H9 (cell line): ENCODE data around the gene SYK. TPM values are rescaled to one million over a fixed set of nuclear protein-coding genes. Genes with fewer than 3 reads are reported as not detected.

Experiments
- DNase-seq: peaks from one replicate; pipeline ENCODE4 v3.0.0-alpha.2; 2017
- H2AFZ ChIP-seq: one replicate; pipeline ENCODE4 v1.6.1; 2013; ENCODE audit warnings: mild to moderate bottlenecking, low read length, control low read depth, moderate library complexity
- H2AK5ac ChIP-seq: 2 replicates; pipeline ENCODE4 v1.6.1; 2013; ENCODE audit warnings: low read length, control low read depth, mixed read lengths; ENCODE audit not compliant: insufficient read length
- H2BK120ac ChIP-seq: one replicate; pipeline ENCODE4 v1.6.1; 2013; ENCODE audit warnings: low read depth, mild to moderate bottlenecking, low read length, control low read depth, inconsistent platforms; ENCODE audit not compliant: poor library complexity, severe bottlenecking
- H2BK12ac ChIP-seq: 2 replicates; pipeline ENCODE4 v1.6.1; 2013; ENCODE audit warnings: low read length, control low read depth, mixed read lengths, low read depth; ENCODE audit not compliant: insufficient read length
- H2BK15ac ChIP-seq: 2 replicates; pipeline ENCODE4 v1.6.1; 2013; ENCODE audit warnings: low read depth, low read length, control low read depth
- H2BK20ac ChIP-seq: one replicate; pipeline ENCODE4 v1.6.1; 2013; ENCODE audit warnings: low read depth, mild to moderate bottlenecking, low read length, control low read depth, inconsistent platforms; ENCODE audit not compliant: poor library complexity, severe bottlenecking
- H2BK5ac ChIP-seq: 2 replicates; pipeline ENCODE4 v1.6.1; 2013; ENCODE audit warnings: low read length, control low read depth, mixed read lengths; ENCODE audit not compliant: insufficient read length
- H3K14ac ChIP-seq: 2 replicates; pipeline ENCODE4 v1.6.1; 2013; ENCODE audit warnings: low read length, control low read depth; ENCODE audit not compliant: insufficient read depth
- H3K18ac ChIP-seq: 2 replicates; pipeline ENCODE4 v1.6.1; 2013; ENCODE audit warnings: low read depth, mild to moderate bottlenecking, mixed read lengths, low read length, control low read depth; ENCODE audit not compliant: insufficient read length
- H3K23ac ChIP-seq: 2 replicates; pipeline ENCODE4 v1.6.1; 2013; ENCODE audit warnings: low read length, control low read depth, mixed read lengths, low read depth; ENCODE audit not compliant: insufficient read length
- H3K23me2 ChIP-seq: 2 replicates; pipeline ENCODE4 v1.6.1; 2013; ENCODE audit warnings: low read depth, mild to moderate bottlenecking, mixed read lengths, low read length, control low read depth; ENCODE audit not compliant: insufficient read length, poor library complexity, severe bottlenecking
- H3K27ac ChIP-seq: 2 replicates; pipeline ENCODE4 v1.5.1; 2013; ENCODE audit warnings: low read length, control low read depth, mixed read lengths, low read depth; ENCODE audit not compliant: insufficient read length
- H3K27me3 ChIP-seq: 2 replicates; pipeline ENCODE4 v1.6.1; 2013; ENCODE audit warnings: low read length, control low read depth, inconsistent platforms; ENCODE audit not compliant: insufficient read depth
- H3K4ac ChIP-seq: 2 replicates; pipeline ENCODE4 v1.6.1; 2013; ENCODE audit warnings: low read depth, mild to moderate bottlenecking, control low read depth, inconsistent platforms, low read length, moderate library complexity
- H3K4me1 ChIP-seq: 2 replicates; pipeline ENCODE4 v1.6.1; 2013; ENCODE audit warnings: low read length, control low read depth, inconsistent platforms; ENCODE audit not compliant: insufficient read depth
- H3K4me2 ChIP-seq: 2 replicates; pipeline ENCODE4 v1.6.1; 2013; ENCODE audit warnings: low read length, control low read depth, mixed read lengths; ENCODE audit not compliant: insufficient read length, insufficient read depth
- H3K56ac ChIP-seq: 2 replicates; pipeline ENCODE4 v1.6.1; 2013; ENCODE audit warnings: low read depth, mild to moderate bottlenecking, mixed read lengths, low read length, control low read depth; ENCODE audit not compliant: insufficient read length
- H3K79me1 ChIP-seq: 2 replicates; pipeline ENCODE4 v1.6.1; 2013; ENCODE audit warnings: low read depth, mild to moderate bottlenecking, moderate library complexity, low read length, control low read depth, inconsistent platforms; ENCODE audit not compliant: insufficient read depth, poor library complexity, severe bottlenecking
- H3K79me2 ChIP-seq: 2 replicates; pipeline ENCODE4 v1.6.1; 2013; ENCODE audit warnings: low read length, control low read depth, inconsistent platforms; ENCODE audit not compliant: insufficient read depth
- H3K9ac ChIP-seq: 2 replicates; pipeline ENCODE4 v1.6.1; 2013; ENCODE audit warnings: low read length, control low read depth, mixed read lengths; ENCODE audit not compliant: insufficient read length; ENCODE audit errors: extremely low read depth
- H3K9me3 ChIP-seq: one replicate; pipeline ENCODE4 v1.6.1; 2013; ENCODE audit warnings: low read depth, low read length, inconsistent platforms; ENCODE audit not compliant: control insufficient read depth
- H3T11ph ChIP-seq: one replicate; pipeline ENCODE4 v1.6.1; 2013; ENCODE audit warnings: mild to moderate bottlenecking, low read length, control low read depth, inconsistent platforms
- H4K20me1 ChIP-seq: one replicate; pipeline ENCODE4 v1.6.1; 2013; ENCODE audit not compliant: control insufficient read depth, insufficient read length, insufficient read depth
- H4K5ac ChIP-seq: 2 replicates; pipeline ENCODE4 v1.6.1; 2013; ENCODE audit warnings: low read depth, mild to moderate bottlenecking, mixed read lengths, low read length, control low read depth; ENCODE audit not compliant: insufficient read length
- H4K8ac ChIP-seq: replicated peaks from 2 replicates; pipeline ENCODE4 v1.6.1; 2013; ENCODE audit warnings: low read length, control low read depth, mixed read lengths, low read depth; ENCODE audit not compliant: insufficient read length
- H4K91ac ChIP-seq: 2 replicates; pipeline ENCODE4 v1.6.1; 2013; ENCODE audit warnings: low read depth, mild to moderate bottlenecking, moderate library complexity, mixed read lengths, low read length, control low read depth; ENCODE audit not compliant: insufficient read length
- H3K27ac Mint-ChIP-seq, 3 experiments: 2 replicates in 2 of 3; 3 replicates in 1 of 3; pipeline ENCODE4 v1.8.0; 2020 to 2021; ENCODE audit warnings: mixed read lengths in 3 of 3, mild to moderate bottlenecking in 1 of 3, moderate library complexity in 1 of 3
- H3K27me3 Mint-ChIP-seq: 2 replicates; pipeline ENCODE4 v1.8.0; 2021; ENCODE audit warnings: low read depth, mild to moderate bottlenecking, moderate library complexity, mixed read lengths
- H3K36me3 Mint-ChIP-seq, 3 experiments: 2 replicates in 2 of 3; 3 replicates in 1 of 3; pipeline ENCODE4 v1.8.0; 2020 to 2021; ENCODE audit warnings: low read depth in 3 of 3, mixed read lengths in 3 of 3; ENCODE audit not compliant: insufficient read depth in 1 of 3
- H3K4me1 Mint-ChIP-seq, 2 experiments: 2 replicates each; pipeline ENCODE4 v1.8.0; 2020; ENCODE audit warnings: mixed read lengths in 2 of 2
- H3K4me3 Mint-ChIP-seq, 2 experiments: 2 replicates in 1 of 2; 3 replicates in 1 of 2; pipeline ENCODE4 v1.8.0; 2020 to 2021; ENCODE audit warnings: mild to moderate bottlenecking in 2 of 2, mixed read lengths in 2 of 2, moderate library complexity in 1 of 2
- H3K9me3 Mint-ChIP-seq, 2 experiments: 2 replicates in 1 of 2; 3 replicates in 1 of 2; pipeline ENCODE4 v1.8.0; 2020; ENCODE audit warnings: mild to moderate bottlenecking in 2 of 2, mixed read lengths in 2 of 2, moderate library complexity in 1 of 2
- WGBS: extraction: QIAGEN DNeasy Blood & Tissue Kit; methylation state at CpG from one replicate; pipeline ENCODE4 v1.1.7; 2013; ENCODE audit warnings: missing lambda C conversion rate, low lambda C conversion rate, mixed read lengths; ENCODE audit not compliant: insufficient read length; ENCODE audit errors: extremely low coverage; 5-methylcytosine and 5-hydroxymethylcytosine counted together
- total RNA-seq: library from RNA; stranded (reverse); gene quantifications from 2 replicates; pipeline ENCODE4 v1.2.1, GENCODE V29; 2021
- TF ChIP-seq, protein P1 (sequence below): fragments of 200-600 bp; sonication (generic); conservative IDR thresholded peaks from 3 replicates; pipeline ENCODE4 v1.8.0; 2021; ENCODE audit warnings: antibody characterized with exemption, mild to moderate bottlenecking

The SYK gene
- total RNA-seq, 1 experiment from 2014 or later, result 7.9 TPM

DNA sequence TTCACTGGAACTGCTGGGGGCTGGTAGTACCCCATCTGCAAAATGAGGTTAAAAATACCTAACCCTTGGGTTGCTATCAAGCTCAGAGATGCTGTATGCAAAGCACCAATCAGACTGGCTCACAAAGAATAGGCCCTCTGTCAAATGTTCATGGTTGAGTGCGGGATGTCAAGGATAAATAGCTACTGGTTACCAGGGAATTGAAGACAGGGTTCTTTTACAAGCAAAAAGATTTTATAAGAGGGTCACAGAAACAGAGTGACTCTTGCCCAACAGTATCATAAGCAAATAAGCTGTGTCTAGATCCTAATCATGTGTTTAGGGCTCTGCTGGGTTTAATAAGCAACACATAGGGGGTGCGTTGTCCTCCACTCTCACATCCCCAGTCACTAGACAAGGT lies 11.9 kb downstream of the SYK start:
- H3K4me2 ChIP-seq, result no peak overlapping the region
- no peak overlapping the region for H2BK12ac ChIP-seq
- no peak overlapping the region for H2BK20ac ChIP-seq
- H3K9me3 Mint-ChIP-seq, result peaks cover 0 to 7% of the 10 kb centered on the region in 2 experiments; a peak in 2 of 5 replicates
- no peaks in the 10 kb centered on the region for H3K79me2 ChIP-seq
- H3K23ac ChIP-seq, result no peak overlapping the region
- H2AFZ ChIP-seq, result no peak overlapping the region
- H2BK5ac ChIP-seq, result no peak overlapping the region
- no CpG with 5 or more reads among the region's 2 CpGs for WGBS
- H3K79me1 ChIP-seq, result no peaks in the 10 kb centered on the region
- no peaks in the 10 kb centered on the region for H4K20me1 ChIP-seq
- H2BK15ac ChIP-seq, result no peak overlapping the region
- no peak overlapping the region for H3K4me3 Mint-ChIP-seq
- H3K27me3 Mint-ChIP-seq, result peaks cover 44% of the 10 kb centered on the region
- H3K27ac Mint-ChIP-seq, result no peak overlapping the region
- no peak overlapping the region for H3K14ac ChIP-seq
- H4K91ac ChIP-seq, result no peak overlapping the region
- no peak overlapping the region for H4K8ac ChIP-seq
- H4K5ac ChIP-seq, result no peak overlapping the region
- DNase-seq, result no peak
- no peak overlapping the region for H2AK5ac ChIP-seq
- H3K4me1 ChIP-seq, result no peaks in the 10 kb centered on the region
- H3K23me2 ChIP-seq, result peaks cover 2% of the 10 kb centered on the region
- no peak overlapping the region for H3K56ac ChIP-seq
- no peak overlapping the region for H3K4ac ChIP-seq
- H3K27ac ChIP-seq, result no peak overlapping the region
- H3K4me1 Mint-ChIP-seq, result peaks cover 21 to 22% of the 10 kb centered on the region in 2 experiments
- TF ChIP-seq, protein P1, sequence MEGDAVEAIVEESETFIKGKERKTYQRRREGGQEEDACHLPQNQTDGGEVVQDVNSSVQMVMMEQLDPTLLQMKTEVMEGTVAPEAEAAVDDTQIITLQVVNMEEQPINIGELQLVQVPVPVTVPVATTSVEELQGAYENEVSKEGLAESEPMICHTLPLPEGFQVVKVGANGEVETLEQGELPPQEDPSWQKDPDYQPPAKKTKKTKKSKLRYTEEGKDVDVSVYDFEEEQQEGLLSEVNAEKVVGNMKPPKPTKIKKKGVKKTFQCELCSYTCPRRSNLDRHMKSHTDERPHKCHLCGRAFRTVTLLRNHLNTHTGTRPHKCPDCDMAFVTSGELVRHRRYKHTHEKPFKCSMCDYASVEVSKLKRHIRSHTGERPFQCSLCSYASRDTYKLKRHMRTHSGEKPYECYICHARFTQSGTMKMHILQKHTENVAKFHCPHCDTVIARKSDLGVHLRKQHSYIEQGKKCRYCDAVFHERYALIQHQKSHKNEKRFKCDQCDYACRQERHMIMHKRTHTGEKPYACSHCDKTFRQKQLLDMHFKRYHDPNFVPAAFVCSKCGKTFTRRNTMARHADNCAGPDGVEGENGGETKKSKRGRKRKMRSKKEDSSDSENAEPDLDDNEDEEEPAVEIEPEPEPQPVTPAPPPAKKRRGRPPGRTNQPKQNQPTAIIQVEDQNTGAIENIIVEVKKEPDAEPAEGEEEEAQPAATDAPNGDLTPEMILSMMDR, result no peak
- peaks cover 0 to 10% (median 0%) of the 10 kb centered on the region in 3 experiments; a peak in 1 of 7 replicates for H3K36me3 Mint-ChIP-seq
- no peak overlapping the region for H2BK120ac ChIP-seq
- peaks cover 3% of the 10 kb centered on the region; the same call in 1 of the 2 replicates for H3K27me3 ChIP-seq
- no peak overlapping the region for H3K9ac ChIP-seq
- no peak overlapping the region for H3K18ac ChIP-seq
- H3T11ph ChIP-seq, result no peak overlapping the region
- H3K9me3 ChIP-seq, result no peaks in the 10 kb centered on the region
